ENCODE measurements around the gene ABAT.

Gene ABAT

DNA sequence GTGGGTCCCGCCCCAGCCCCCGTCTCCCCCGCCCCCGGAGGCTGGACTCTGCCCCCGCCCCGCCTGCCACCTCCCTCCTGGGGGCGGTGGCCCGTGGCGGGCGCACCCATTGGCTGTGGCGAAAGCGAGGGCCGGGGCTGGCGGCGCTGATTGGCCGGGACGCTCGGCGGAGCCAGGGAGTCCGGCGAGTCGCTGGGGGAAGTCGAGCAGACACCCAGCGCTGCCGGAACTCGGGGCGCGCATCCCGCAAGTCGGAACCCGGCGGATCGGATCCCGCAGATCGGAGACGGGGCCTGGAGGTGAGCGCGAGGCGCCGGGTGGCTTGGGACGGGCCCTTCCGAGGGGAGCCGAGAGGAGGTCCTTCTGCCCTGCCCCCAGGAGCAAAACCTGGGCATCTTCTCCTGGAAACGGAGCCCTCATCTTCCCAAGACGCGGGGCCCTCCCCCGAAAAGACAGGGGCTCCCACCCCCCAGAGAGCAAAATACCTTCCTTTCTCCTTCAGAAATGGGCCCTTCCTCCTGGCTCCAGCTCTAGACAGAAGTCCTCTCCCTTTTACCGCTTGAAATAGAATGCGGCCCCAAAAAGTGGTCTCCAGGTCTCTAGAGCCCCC, at the start of gene ABAT:
Gene ABAT, plus strand, starts transcription at position 205 of the 610 bp plus-strand sequence. CDS start 61,123 bp downstream, outside the sequence.
- DNase-seq = peak; percentile 7

DNA sequence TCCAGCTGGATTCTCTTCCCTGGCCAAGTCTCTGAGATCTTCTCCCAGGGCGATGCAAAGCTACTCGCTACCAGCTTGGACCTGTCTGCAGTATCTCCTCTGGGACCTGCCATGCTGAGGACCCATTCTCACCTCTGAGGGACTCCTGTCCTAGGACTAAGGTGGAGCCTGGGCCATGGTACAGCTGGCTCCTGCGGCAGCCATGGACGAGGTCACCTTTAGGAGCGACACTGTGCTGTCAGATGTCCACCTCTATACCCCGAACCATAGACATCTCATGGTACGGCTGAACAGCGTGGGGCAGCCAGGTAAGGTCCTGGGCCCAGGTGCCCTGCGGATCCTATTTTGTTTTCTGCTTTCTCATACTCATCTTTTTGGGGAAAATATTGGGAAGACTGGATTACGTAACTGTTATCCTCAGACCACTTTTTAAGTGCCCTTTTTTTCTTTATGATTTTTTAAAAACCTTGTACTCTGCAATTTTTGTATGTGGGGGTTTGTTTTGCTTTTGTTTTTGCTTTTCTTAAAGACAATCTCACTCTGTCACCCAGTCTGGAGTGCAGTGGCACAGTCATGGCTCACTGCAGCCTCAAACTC, 48.8 kb upstream of the ABAT start:
- DNase-seq = no peak

DNA sequence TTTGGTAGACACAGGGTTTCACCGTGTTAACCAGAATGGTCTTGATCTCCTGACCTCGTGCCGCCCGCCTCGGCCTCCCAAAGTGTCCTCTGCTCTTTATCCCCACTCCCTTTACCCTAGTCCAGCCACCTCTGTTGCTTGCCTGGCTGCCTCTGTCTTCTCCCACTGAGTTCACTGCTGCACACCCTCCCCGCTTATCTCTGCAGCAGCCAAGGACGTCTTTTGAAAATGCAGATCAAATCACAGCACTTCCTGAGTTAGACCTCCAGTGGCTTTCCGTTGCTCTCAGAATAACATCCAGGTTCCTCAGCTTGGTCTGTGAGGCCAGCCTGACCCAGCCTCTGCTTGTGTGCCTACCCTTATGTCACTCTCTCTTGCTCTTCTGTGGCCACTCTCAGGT, 47.5 kb upstream of the ABAT start:
- DNase-seq = no peak

DNA sequence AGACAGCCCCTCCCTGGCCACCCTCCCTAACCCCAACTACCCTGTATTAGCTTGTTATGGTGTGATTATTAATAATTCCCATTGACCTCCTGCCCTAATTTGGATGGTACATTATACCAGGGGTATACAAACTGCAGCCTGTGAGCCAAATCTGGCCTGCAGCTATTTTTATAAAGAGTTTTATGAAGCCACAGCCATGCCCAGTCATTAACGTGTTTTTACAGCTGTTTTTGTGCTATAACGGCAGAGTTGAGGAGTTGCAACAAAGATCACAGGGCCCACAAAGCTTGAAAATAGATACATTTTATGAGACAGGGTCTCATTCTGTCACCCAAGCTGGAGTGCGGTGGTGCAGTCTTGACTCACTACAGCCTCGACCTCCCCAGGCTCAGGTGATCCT, 47.0 kb upstream of the ABAT start:
- no peak for DNase-seq

DNA sequence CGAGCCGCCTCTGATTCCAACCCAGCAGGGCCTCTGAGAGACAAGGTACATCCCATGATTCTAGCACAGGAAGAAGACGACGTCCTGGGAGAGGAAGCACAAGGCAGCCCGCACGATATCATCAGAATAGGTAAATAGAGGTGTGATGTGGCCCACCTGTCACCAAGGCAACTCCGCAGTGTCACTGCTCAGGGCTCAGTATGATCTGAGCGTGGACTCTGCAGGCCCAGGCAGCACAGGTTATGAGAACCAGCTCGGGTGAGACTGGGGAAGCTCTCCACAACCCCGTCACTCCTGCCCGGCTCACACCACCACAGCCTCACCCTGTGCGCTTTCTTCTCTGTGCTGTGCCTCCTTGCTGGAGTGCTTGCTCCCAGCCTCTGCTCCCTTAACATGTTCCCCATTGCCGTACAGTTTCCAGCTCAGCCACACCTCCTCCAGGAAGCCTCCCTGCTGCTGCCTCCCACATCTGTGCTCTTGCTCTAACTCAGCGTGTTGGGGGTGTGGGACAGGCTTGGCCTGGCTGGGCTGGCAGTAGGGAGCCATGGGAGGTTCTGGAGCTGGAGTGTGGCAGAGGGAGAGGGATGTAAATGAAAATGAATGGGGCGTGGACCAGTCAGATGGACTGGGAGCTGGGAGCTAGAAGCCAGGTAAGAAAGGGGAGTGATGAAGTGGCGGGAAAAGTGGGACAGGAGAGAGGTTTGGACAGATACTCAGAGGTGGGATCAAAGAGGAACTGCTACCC, 45.3 kb upstream of the ABAT start:
- DNase-seq = no peak

DNA sequence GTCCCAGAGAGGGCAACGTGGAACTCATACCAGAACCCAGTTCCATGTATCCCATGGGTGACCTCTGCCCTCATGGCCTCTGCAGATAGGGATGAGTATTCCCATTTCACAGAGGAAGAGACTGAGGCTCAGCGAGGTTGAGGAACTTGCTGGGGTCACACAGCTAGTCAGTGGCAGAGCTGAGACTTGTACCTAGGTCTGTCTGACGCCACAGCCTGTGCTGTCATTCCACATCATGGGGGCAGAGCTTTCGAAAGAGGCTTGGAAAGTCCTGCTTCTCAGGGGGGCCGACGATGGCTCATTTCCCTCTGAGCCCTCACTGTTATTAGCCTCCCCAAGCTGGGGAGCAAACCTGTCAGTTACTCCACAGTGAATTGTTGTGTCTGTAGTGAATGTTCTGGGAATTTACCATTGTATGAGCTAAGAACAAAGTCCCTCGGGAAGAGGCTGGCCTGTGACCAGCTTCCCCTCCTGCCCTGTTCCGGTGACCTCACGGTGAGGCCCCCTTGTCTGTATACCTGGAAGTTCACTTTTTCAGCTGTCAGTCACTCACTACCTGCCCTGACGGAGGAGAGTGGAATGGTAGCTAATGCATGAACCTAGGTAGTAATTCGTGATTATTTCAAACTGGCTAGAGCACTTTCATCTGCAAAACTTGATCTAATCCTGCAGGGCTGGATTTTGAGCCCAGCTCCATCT, 44.0 kb upstream of the ABAT start:
- DNase-seq = no peak

DNA sequence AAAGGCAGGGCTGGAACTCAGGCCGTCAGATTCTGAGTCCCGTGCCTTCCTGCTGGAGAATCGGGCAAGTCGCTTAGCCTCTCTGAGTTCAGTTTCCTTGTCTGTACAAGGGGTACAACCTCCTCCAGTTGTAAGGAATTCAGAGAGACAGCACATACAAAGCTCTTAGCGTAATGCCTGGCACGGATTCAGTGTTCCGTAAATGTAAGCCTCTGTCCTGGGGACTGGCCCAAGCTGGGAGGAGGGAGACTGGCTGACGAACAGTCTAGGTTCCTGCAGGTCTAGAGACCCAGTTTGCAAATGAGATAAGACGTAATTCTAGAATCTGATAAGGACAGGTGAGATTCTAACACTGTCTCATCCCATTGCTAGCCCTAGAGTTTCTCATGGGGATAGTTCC, 43.0 kb upstream of the ABAT start:
- no peak for DNase-seq

DNA sequence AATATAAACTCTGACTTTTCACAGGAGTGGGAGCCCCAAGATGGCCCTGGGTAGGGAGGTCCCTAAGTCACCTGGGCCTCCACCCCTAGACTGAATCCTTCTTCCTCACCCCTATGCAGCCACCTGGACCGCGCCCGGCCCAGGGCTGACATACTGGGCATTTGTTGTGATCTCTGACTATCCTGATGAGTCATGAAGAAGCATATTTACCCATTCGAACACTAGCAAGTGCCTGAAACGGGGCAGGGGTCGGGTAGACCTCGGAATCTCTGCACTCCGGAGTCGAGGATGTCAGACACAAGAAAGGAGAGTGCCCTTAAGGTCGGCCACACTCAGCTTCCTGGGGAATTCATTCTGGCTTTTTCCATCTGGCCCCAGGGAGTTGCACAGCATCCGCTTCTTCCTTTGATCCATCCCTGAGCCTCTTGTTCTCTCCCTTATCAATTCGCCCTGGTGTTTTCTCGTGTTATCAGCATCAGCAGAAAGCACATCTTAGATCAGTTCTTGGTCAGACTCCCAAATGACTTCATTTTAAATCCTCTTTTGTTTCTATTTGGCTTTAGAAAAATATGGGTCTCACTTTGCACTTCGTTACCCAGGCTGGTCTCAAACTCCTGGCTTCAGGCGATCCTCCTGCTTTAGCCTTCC, 42.5 kb upstream of the ABAT start:
- DNase-seq = no peak

DNA sequence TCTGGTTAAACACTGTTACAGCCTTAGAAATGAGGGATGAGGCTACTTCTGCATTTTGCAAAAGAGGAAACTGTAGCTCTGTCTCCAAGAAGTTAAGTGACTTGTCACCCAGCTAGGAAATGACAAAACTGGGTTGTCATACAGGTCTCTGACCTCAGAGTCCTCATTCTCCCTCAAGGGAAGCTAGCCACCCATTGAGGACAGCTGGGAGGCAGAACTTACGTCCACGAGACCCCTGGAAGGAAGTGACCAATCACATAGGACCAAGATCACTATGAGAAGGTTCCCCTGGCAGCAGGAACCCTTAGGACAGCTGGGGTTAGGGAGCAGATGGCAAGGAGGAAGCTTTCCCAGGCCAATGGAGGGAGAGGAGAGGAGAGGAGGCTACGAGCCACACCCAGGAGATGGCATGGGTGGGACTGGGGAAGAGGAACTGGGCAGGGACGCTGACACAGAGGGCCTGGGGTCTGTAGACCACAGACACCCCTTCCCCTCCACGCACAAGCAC, 41.7 kb upstream of the ABAT start:
- no peak for DNase-seq

DNA sequence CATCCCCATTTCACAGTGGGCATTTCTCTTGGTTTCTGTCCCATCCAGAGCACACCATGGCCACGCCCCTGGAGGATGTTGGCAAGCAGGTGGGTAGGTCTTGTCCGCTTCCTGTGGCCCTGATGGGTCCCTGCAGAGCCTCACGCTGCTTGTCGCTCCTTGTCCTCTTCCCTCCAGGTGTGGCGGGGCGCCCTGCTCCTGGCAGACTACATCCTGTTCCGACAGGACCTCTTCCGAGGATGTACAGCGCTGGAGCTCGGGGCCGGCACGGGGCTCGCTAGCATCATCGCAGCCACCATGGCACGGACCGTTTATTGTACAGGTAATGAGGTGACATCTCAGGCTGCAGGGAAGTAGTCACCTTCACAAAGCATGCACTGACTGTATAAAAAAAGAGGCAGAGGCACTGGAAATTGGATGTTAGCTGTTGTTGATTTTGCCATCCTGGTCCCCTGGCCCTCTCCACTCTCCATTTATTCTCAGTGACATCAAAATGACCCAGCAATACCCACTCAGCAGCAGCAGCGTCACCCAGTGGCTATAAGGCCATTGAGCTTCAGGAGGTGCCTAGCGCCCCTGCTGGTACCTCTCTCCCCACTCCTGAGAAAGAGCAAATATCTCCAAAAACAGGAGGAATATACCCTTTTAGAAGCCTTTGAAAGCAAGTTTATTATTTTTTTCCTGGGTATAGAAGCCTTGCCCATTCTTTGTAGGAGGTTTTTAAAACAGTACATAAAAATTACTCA, 39.3 kb upstream of the ABAT start:
- no peak for DNase-seq

DNA sequence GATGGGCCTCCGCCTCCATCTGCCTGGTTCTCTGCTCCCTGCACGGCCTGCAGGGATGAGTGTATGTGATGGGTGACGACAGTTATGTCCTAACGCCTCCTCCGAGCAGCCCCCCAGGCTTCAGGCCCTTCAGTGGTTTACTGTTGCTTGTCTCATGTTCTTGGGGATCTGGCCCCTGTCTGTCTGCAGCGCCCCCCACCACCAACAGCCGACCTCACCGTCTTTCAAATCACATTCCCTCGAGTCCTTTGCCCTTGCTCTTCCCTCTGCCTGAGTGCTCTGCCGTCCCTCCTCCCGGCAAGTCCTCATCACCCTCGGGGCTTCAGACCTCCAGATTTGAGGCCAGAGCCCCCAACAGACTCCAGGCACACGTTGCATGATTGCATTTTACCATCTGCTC, 34.7 kb upstream of the ABAT start:
- DNase-seq = no peak

DNA sequence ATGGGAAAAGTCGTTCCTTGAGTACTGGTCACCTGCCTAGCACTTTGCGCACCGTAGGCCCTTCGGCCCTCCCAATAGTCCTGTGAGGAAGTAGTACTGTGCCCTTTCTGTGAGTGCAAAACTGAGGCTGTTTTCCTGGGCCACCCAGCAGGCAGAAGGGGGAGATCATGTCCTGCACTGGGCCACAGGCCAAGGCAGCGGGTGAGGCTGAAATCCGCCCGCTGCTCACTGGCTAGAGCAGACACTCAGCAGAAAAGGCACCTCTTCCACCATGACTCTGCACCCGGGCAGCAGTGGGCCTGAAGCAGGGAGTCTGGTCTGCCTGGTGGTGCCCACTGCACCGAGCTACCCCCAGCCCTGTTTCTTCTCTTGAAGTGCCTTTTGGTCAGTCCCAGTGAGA, 32.7 kb upstream of the ABAT start:
- no peak for DNase-seq

DNA sequence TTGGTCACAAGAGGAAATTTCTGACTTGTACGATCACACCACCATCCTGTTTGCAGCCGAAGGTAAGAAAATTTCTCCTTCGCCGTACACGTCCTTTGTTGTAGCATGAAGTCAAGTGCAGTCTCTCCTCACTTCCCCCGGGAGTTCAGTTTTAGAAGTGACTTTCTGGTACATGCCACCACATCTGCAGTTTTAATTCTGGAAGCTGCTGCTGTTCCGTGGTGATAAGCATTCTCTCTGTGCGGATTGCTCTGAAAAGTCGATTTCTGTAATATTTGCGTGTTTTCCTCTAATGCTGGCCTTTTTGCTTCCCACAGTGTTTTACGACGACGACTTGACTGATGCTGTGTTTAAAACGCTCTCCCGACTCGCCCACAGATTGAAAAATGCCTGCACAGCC, 32.3 kb upstream of the ABAT start:
- no peak for DNase-seq

DNA sequence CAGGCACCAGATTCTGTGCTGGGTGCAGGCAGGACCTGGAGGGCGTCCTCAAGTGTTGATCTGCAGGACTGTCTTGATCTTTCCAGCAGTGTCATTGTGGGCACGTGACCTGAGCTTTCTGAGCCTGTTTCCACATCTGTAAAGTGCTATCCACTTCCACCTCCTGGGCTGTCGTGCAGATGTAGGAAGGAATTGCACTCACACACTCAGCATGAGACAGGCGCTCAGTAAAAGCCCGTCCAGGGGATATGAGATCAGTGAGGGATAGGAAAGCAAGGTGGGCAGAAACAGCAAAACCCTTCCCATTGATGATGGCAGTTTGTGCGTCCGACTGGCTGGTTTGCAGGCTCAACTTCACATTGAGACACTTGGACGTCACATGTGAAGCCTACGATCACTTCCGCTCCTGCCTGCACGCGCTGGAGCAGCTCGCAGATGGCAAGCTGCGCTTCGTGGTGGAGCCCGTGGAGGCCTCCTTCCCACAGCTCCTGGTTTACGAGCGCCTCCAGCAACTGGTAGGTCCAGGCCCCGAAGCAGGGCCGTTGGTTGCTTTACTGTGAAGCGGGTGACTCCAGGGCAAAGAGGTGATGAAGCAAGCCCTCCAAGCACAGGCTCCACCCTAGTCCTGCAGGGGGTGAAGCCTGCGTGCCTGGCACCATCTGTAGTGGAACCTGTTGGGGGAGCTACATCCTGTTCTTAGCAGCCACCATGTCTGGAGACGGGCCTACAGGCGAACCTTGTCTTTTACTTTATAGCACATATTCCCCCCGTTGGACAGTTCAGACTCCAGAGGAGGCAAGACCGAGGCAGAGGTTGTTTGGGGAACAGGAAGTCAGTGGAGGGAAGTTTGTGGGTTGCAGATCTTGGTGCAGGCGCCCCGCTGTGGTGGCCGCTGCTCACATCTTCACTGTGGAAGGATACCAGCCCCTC, 29.9 kb upstream of the ABAT start:
- DNase-seq = no peak

DNA sequence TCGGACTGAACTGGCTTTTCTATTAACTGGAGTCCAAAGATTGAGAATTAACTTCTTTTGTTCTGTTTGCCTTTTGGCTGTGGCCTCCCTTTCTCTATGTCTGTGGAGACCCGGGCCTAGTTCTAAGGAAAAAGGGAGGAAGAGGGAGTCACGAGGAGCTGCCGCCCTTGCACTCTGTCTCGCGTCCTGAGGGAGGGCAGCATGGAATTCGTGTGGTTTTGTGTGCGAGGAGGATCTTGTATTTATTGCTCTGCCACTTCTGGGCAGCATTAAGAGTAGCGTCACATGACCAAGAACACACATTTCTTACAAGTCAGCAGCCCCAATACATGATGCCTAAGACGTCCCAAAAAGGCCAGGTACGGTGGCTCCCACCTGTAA, 29.3 kb upstream of the ABAT start:
- no peak for DNase-seq

DNA sequence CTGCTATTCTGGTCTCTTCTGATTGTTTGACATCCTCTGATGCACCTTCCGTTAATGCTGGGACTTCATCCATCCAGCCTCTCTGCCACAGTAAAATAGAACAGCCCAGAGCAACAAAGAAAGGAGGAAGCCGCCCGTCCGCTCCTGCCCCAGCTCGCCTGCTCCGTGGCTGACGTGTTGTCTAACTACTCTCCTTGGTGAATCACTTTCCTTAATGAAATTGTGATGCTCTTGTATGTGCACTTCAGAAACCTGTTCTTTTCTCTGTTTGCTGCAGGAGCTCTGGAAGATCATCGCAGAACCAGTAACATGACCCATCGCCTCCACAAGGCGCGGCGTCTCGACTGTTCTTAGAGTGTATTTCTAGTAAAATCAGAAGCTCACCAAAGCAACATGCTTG, 28.6 kb upstream of the ABAT start:
- DNase-seq = no peak

DNA sequence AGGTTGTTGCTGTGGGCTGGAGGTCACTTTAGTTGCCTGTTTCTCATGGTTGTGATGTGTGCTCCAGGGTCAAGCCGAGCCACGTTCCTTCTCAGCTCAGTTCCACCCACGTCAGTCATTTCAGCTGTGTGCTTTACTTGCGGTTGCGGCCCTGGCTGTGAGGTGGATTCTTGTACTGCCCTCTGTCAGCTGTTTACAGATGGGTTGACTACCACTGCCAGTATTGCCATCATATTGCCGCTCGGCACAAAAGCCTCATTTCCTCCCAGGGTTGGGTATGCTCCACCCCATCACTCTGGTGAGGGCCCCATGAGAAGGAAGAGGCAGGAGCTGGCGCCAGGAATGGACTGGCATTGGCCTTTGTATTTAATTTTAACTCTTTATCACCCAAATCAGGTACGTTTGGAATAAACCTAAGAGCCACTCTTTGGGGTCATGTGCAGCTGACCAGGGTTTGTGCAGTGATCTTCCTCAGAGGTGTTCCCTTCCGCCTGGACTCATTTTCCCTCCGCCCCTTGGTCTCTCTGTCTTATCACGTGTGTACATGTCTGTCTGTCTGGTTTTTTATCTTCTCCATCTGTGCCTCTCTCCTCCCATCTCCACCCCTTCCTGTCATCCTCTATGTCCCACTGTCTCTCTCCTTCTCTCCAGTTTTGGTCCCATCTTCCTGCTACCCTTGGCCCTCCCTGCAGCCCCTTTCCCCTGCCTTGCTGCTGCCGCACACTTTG, 27.9 kb upstream of the ABAT start:
- no peak for DNase-seq

DNA sequence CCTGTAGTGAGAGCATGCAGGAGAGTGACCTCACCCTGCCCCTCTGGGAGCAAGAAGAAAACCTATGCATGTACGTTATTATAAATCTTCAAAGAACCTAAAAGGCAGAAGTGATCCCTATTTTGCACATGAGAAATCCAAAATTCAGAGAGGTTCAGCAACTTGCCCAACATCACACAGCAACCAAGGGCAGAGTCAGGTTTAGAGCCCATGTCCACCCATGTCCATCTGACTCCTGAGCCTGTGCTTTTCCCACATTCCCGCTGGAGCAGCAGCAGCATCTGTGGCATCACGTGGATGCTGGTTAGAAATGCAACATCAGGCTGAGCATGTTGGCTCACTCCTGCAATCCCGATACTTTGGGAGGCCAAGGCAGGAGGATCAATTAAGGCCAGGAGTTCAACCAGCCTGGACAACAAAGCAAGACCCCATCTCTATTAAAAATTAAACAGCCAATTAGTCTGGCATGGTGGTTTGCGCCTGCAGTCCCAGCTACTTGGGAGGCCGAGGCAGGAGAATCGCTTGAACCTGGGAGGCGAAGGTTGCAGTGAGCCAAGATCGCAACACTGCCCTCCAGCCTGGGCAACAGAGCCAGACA, 26.6 kb upstream of the ABAT start:
- DNase-seq = no peak

DNA sequence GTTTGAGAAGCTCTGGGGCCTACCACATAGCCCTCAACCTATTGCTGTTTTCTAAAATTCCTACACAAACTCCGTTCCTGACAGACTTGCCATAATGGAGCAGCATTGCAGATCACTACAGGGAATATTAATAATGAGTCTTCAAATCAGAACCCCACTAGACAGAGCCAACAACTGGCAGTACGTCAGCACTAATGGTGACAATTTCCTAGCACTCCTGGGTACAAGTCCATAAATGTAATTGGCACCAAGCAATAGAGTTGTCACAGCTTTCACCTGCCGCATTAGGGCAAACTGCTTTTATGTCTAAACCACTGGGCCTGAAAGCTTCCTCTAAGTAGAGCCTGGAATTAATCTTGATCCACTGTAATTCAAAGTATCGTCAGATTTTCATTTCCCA, 25.5 kb upstream of the ABAT start:
- DNase-seq = no peak

Data from NCI-H1417 treated with DMSO at 0.1 percent for 48 hours (cell line).